Ascending aorta (tissue), 2 donors: Measurements from ENCODE around the gene MRM1. TPM values are rescaled to one million over a fixed set of nuclear protein-coding genes. Genes with fewer than 3 reads are reported as not detected.

Experiments
- DNase-seq, 2 donors: peaks; one replicate each; pipeline ENCODE4 v3.0.0-alpha.2; 2019; ENCODE audit warnings: low spot score in 2 of 2
- H3K27ac ChIP-seq, 2 donors: fragments of 200-600 bp; sonication (generic); one replicate each; pipeline ENCODE4 v1.5.1; 2016 to 2017; ENCODE audit warnings: mild to moderate bottlenecking in 1 of 2
- H3K27me3 ChIP-seq: fragments of 200-600 bp; sonication (generic); one replicate; pipeline ENCODE4 v1.5.1; 2017
- H3K36me3 ChIP-seq, 2 donors: fragments of 200-600 bp; sonication (generic); one replicate each; pipeline ENCODE4 v1.5.1; 2016
- H3K4me1 ChIP-seq, 2 donors: fragments of 200-600 bp; sonication (generic); one replicate each; pipeline ENCODE4 v1.5.1; 2016 to 2017; ENCODE audit warnings: mild to moderate bottlenecking in 1 of 2
- H3K4me3 ChIP-seq, 2 donors: fragments of 200-600 bp; sonication (generic); one replicate each; pipeline ENCODE4 v1.5.1; 2016 to 2017; ENCODE audit warnings: mild to moderate bottlenecking in 1 of 2
- H3K9me3 ChIP-seq, 2 donors: fragments of 200-600 bp; sonication (generic); one replicate each; pipeline ENCODE4 v1.5.1; 2016
- CTCF ChIP-seq, 3 experiments: fragments of 200-600 bp in 2 of 3; fragments of 450-650 bp in 1 of 3; sonication (generic) in 2 of 3; IDR thresholded peaks; one replicate each; pipeline ENCODE4 v1.5.1; 2016 to 2019; ENCODE audit warnings: antibody characterized with exemption in 3 of 3, mild to moderate bottlenecking in 1 of 3, moderate library complexity in 1 of 3
- intact Hi-C: fragments of 100-400 bp; cut with DNase I; formaldehyde crosslinking; loops from one replicate; pipeline ENCODE4 v1.15.1; 2023
- total RNA-seq: library from RNA; depleted of rRNA; stranded (reverse); fragments of >200 nt; gene quantifications from one replicate; pipeline ENCODE4 v1.1.0, GENCODE V29; 2016

Gene MRM1
- total RNA-seq, 1 donor from 2014 or later = not detected

- TF ChIP-seq CTCF (IDR thresholded peaks at IDR 0.05) = no peak
- peak in 1 of 2 donors; percentile 47 for DNase-seq
- no peaks in the 10 kb centered on the region for H3K27me3 ChIP-seq
- no peaks in the 10 kb centered on the region for H3K9me3 ChIP-seq
- no peak overlapping the region for H3K27ac ChIP-seq
- no peak overlapping the region for H3K4me3 ChIP-seq
- H3K4me1 ChIP-seq = peaks cover 3 to 17% of the 10 kb centered on the region in 2 donors
- no peaks in the 10 kb centered on the region for H3K36me3 ChIP-seq
- intact Hi-C loops = loop anchor here (10.0 kb wide), 2 partner anchors 757 to 887 kb away; partner anchors contain the start of gene DUSP14
These were observed 3.3 kb upstream of the MRM1 start for GRCh38 chr17:36597866-36598777.

- H3K27ac ChIP-seq = no peak overlapping the region
- H3K4me3 ChIP-seq = no peak overlapping the region
- DNase-seq = peak in 1 of 2 donors; percentile 57
- H3K9me3 ChIP-seq = no peaks in the 10 kb centered on the region
- TF ChIP-seq CTCF (IDR thresholded peaks at IDR 0.05) = no peak
- intact Hi-C loops = loop anchor here (10.0 kb wide), 2 partner anchors 756 to 886 kb away; partner anchors contain the start of gene DUSP14
- H3K4me1 ChIP-seq = peaks cover 3 to 20% of the 10 kb centered on the region in 2 donors
- no peaks in the 10 kb centered on the region for H3K27me3 ChIP-seq
- no peaks in the 10 kb centered on the region for H3K36me3 ChIP-seq
These were observed 2.4 kb upstream of the MRM1 start for GRCh38 chr17:36598951-36599401.

GRCh38 chr17:36599546-36600250 lies 1.7 kb upstream of the MRM1 start:
- Histone ChIP-seq H3K4me3 (no peak overlapping the region), H3K9me3 (no peaks in the 10 kb centered on the region), H3K4me1 (peaks cover 3 to 20% of the 10 kb centered on the region in 2 donors), H3K27me3 (no peaks in the 10 kb centered on the region), H3K27ac (no peak overlapping the region), H3K36me3 (no peaks in the 10 kb centered on the region)
- intact Hi-C loops = loop anchor here (2.0 to 10.0 kb wide), 6 partner anchors 65 to 1008 kb away; partner anchors contain the start of genes AATF, ACACA, DUSP14 and MYO19
- no peak for TF ChIP-seq CTCF (IDR thresholded peaks at IDR 0.05)
- DNase-seq = peak in 1 of 2 donors; percentile 62

GRCh38 chr17:36600465-36600864 lies 918 bp upstream of the MRM1 start:
- no peak for DNase-seq
- Histone ChIP-seq H3K9me3 (no peaks in the 10 kb centered on the region), H3K4me3 (peak overlapping the region; percentile 73 to 95), H3K36me3 (no peaks in the 10 kb centered on the region), H3K27me3 (no peaks in the 10 kb centered on the region), H3K27ac (peak overlapping the region; percentile 87), H3K4me1 (peaks cover 3 to 20% of the 10 kb centered on the region in 2 donors)
- intact Hi-C loops = loop anchor here (2.0 to 5.0 kb wide), 4 partner anchors 66 to 1007 kb away; partner anchors contain the start of genes AATF, ACACA, MYO19 and PIGW
- TF ChIP-seq CTCF (IDR thresholded peaks at IDR 0.05) = no peak

GRCh38 chr17:36600936-36601302 lies 464 bp upstream of the MRM1 start:
- no peaks in the 10 kb centered on the region for H3K9me3 ChIP-seq
- intact Hi-C loops = loop anchor here (1.0 to 5.0 kb wide), 7 partner anchors 10 to 1006 kb away; partner anchors contain the start of genes AATF, ACACA, DHRS11 and GGNBP2
- peak overlapping the region; percentile 87 for H3K27ac ChIP-seq
- peak overlapping the region; percentile 73 to 95 for H3K4me3 ChIP-seq
- peak in 2 of 3 experiments; percentile 4 to 7 for TF ChIP-seq CTCF (IDR thresholded peaks at IDR 0.05)
- no peaks in the 10 kb centered on the region for H3K27me3 ChIP-seq
- peaks cover 3 to 20% of the 10 kb centered on the region in 2 donors for H3K4me1 ChIP-seq
- H3K36me3 ChIP-seq = no peaks in the 10 kb centered on the region
- no peak for DNase-seq
